HG03159 (cell line): ENCODE results near the gene GSTA3.
"Not testable (repeated sequence)": the region's sequence is repeated elsewhere in the genome, so short reads cannot be mapped to it uniquely, and the experiment has no call there.

Source experiments
- ATAC-seq: cut with Tn5 transposase; IDR thresholded peaks from one replicate; pipeline ENCODE4 v1.9.1; 2021; ENCODE audit warnings: mild to moderate bottlenecking, moderate library complexity; ENCODE audit not compliant: unreplicated experiment

The GSTA3 gene

GRCh38 chr6:52914516-52914915 is 5.0 kb upstream of the GSTA3 start:
- ATAC-seq: no peak

GRCh38 chr6:52910091-52910490 is 593 bp upstream of the GSTA3 start:
- ATAC-seq: no peak

DNA sequence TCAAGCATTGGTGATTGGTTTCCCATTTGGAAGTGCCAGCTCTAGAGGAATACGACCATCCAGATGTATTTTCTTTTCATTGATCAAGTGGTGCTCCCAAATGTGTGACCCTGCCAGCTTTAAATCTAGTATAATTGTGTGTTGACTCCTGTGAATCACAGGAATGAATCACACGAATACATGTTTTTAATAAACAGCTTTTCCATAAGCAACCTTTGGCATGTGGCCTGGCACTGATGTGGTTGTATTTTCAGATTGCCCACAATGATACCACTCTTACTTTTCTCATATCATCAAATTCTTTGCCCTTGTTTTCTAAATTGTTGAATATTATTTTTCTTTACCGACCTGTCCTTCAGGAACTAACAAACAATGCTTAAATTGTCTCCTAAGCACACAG is 367 bp downstream of the GSTA3 start:
- ATAC-seq: no peak

DNA sequence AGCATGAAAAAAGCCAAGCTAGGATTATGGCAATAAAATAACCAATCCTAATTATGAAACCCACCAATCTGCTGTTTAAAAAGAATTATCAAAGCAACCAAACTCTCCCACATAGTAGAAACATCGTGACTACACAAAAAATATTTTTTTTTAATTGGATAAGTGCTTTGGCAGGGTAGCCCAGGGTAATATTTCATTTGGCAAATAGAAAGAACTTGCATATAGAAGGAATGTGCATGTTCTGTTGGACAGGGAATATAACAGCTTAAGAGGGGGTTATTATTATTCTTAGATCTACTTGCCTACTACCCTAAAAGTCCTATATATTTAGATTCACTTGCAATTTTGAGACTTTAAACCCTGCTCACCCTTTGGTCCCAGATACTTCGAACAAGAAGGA is 972 bp downstream of the GSTA3 start:
- ATAC-seq: no peak

DNA sequence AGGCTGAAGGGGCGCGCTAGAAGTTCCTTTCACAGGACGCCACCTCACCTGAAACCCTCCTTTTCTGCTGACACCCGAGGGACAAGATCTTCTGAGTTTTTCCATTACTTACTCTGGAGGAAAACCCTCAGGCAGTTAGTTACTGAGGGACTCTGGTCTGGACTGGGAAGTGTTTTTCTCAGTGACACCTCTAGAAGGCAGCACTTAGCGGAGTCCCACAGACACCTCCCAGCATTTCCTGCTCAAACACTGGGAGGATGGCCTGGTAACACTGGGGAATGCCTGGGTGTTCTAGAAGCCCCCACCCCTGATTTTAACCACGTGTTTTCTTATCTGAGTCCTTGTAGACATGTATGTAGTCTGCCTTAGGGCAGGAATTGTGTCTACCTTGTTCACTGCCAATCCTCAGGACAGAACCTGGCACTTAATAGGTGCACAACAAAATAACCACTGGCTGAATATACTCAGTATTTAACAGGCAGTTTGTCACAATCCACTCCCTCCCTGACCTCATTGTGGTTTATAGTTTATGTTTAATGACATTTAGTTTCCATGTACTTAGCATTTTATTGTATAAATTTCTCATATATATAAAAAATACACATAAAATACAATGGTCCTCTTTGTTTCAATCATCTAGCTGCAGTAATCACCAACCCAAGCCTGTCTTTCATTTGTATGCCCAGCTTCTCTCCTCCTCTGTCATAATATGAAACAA is 4.8 kb downstream of the GSTA3 start:
- ATAC-seq: no peak

DNA sequence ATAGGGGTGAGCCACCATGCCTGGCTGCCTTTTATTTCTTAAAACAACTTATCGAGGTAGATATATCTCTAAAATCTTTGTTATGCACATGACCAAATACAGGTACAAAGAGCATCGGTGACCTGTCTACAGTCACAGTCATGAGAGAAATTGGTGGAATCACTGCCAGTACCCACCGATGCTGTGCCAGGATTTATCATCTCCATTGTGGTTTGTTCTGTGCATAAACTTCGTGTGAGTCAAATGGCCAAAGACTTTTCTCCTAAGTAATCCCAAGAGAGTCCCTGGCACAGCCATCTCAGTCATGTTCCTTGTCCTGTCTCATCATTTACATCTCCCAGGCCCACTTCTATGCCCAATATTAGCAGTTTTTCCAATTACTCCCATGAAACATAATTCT is 9.0 kb downstream of the GSTA3 start:
- no peak for ATAC-seq

DNA sequence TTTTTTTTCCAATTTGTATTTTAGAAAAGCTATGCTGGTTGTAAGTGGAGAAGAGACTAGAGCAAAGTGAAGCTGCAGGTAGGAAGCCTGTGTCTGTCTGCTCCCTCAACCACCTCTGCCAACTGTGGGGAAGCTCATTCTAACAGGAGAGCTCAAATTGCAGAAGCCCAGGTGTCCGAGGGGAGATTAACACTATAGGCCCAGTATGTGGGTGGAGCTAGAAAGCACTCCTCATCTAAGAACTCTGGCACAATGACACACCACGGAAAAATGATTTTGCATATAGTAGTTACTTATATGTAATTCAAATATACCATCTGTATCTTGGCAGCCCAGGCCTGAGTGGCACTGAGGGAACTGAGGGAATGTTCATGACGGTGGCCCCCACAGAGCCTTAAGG is 13.7 kb downstream of the GSTA3 start:
- ATAC-seq: not testable (repeated sequence)

DNA sequence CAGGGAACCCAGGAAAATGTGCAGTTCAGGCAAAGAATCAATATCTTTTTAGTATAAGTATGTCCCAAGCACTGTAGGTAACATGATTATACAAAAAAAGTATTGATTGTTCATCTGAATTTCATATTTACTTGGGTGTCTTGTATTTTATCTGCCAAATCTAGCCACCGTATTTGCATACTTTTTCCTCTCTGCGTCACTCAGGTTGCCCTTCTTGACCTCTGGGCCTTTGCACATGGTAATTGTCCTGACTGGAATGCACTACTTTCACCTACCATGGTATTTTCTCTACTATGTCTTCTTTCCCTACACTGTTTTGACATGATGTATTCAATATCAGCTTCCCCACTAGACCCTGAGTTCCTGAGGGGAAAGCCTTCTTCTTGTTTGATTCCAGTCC is 15.2 kb downstream of the GSTA3 start:
- ATAC-seq: no peak

DNA sequence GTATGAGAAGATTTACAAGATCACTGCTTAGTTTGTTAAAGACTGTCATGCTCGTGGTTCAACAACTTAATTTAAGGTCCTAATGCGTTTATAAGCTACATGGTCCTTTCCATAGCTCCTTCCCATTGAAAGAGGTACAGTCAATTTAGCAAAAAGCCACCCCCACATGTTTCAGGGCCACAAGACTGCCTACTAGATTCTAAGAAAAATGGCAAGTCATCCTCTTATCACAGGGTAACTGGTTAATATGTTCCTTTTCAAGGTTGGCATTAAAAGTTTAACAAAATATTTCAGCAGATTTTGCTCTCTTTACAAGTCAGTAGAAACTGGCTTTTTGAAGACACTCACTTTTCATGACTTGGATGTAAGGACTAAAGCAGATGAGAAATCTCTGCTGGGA is 15.7 kb downstream of the GSTA3 start:
- ATAC-seq: no peak

- ATAC-seq: no peak
Observed at GRCh38 chr6:52893221-52893620, 16.3 kb downstream of the GSTA3 start.

- ATAC-seq: no peak
Observed at GRCh38 chr6:52890018-52890417, 19.5 kb downstream of the GSTA3 start.

GRCh38 chr6:52887910-52888524 is 21.5 kb downstream of the GSTA3 start:
- no peak for ATAC-seq

GRCh38 chr6:52881996-52882841 is 27.3 kb downstream of the GSTA3 start:
- ATAC-seq: peak; percentile 99

DNA sequence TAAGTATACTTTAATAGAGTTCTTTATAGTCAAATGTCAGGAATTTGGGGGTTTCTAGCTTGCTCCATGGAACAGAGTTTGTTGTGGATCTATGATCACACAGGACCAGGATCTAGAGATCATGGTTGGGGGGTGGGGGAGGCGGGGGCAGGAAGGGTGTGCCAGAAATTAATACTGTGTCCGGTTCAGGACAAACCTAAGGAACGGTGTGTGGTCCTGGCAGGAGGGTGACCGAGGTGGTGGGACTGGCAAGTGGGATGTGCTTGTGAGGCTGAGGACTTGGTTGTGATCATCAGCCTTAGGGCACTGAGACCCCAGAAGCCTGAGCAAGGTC is 27.9 kb downstream of the GSTA3 start:
- no peak for ATAC-seq

- no peak for ATAC-seq
Observed at GRCh38 chr6:52877786-52878185, 31.7 kb downstream of the GSTA3 start.

GRCh38 chr6:52877168-52877567 is 32.3 kb downstream of the GSTA3 start:
- ATAC-seq: no peak

GRCh38 chr6:52876056-52876787 is 33.3 kb downstream of the GSTA3 start:
- ATAC-seq: no peak

DNA sequence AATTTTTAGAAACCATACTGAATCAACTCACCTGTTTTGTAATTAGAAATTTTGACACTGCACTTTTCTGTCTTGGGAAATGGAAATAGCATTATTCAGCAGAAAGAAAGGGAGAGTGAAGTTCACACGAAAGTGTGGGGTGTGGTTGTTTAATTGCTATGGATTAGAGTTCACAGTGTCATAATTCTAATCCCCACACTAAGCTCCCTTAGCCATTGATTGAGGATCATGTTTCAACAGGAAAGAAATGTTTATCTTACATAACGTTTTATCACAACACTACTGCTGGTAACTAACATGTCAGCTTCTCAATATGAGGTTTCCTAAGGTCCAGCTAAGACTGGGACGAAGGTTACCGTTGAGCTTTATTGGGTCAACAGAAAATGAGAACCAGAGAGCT is 37.5 kb downstream of the GSTA3 start:
- no peak for ATAC-seq

DNA sequence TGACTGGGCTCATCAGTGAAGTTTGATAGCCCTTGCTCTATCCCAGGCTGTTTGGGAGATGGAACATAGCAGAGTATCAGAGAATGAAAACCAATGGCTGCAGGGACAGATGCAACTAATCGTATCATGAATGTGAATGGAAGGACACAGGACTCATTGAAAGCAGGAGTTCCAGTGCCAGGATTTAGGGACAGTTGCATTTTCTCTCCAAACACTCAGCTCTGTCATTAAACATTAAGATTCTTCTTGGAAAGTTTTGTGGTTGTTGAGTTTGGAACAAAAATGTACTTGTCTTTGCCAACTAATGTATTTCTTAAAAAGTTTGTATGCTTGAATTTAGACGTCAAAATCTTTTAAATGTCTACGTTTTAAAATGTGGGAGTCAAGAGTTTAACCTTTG is 37.9 kb downstream of the GSTA3 start:
- no peak for ATAC-seq

DNA sequence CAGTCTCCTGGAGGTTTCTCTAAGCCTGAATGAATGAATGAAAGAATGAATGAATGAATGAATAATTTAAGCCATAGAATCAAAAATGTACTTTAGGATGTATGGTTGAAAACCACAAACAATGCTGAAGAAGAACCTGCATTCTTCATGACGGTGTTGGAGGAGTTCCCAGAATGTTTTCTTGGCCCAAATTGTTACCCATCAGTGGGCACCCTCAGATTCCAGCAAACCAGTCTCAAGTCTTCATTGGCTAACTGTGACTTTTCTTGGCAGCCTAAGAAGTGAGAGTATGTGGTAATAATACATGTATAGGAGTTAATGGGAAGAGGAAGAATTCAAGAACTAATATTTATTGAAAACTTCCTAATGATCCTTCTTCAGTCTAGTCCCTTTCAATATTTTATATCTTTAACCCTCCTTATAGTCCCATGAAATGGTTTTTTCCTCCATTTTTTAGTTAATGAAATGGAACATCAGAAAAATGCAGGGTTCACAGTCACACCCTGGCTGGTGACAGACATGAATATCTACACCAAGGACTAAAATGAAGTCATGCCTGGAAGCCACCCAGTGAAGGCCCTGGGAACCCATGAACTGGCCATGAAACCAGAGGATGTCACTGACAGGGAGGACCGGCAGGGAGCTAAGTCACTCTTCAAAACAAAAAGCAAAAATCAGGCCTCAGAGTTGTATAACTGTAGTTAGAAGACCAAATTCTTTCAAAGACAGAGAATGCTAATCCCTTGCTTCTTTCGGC is 39.0 kb downstream of the GSTA3 start:
- ATAC-seq: not testable (repeated sequence)

DNA sequence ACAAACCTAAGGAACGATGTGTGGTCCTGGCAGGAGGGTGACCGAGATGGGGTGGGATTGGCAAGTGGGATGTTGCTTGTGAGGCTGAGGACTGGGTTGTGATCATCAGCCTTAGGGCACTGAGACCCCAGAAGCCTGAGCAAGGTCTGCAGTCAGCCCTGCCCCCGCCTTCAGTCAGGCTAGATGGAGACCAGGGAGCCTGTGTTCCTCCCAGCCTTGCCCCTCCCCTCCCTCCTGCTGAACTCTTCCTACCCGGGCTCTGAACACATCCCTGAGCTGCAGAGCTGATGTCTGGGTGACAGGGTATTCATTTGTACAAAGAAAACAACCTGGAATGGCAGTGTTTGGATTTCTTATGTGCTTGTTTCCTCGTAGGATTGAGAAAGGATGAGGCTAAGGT is 40.6 kb downstream of the GSTA3 start:
- ATAC-seq: not testable (repeated sequence)
